ENCODE data around the gene FOLR2. TPM values are rescaled to one million over a fixed set of nuclear protein-coding genes. Genes with fewer than 3 reads are reported as not detected.
"Not testable (repeated sequence)": the region's sequence is repeated elsewhere in the genome, so short reads cannot be mapped to it uniquely, and the experiment has no call there.

The FOLR2 gene
- polyA plus RNA-seq, 1 donor, result 31.4 TPM

DNA sequence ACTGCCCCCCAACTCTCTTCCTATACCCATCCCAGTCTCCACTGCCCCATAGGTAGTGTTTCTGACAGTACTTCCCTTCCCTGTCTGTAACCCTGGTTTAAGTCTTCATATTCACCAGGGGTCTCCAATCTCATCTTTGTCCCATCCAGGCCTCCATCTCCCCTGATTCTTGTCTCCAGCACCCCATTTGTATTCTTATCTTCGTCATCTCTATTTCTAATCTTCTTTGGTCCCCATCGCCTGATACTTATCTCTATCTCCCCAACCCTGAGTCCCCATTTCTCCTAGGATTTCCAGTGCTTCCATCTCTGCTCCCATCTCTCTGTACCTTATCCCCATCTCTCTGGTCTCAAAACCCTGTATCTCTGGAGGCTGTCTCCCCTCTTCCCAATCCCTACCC lies 25.5 kb downstream of the FOLR2 start:
- no peak for DNase-seq

DNA sequence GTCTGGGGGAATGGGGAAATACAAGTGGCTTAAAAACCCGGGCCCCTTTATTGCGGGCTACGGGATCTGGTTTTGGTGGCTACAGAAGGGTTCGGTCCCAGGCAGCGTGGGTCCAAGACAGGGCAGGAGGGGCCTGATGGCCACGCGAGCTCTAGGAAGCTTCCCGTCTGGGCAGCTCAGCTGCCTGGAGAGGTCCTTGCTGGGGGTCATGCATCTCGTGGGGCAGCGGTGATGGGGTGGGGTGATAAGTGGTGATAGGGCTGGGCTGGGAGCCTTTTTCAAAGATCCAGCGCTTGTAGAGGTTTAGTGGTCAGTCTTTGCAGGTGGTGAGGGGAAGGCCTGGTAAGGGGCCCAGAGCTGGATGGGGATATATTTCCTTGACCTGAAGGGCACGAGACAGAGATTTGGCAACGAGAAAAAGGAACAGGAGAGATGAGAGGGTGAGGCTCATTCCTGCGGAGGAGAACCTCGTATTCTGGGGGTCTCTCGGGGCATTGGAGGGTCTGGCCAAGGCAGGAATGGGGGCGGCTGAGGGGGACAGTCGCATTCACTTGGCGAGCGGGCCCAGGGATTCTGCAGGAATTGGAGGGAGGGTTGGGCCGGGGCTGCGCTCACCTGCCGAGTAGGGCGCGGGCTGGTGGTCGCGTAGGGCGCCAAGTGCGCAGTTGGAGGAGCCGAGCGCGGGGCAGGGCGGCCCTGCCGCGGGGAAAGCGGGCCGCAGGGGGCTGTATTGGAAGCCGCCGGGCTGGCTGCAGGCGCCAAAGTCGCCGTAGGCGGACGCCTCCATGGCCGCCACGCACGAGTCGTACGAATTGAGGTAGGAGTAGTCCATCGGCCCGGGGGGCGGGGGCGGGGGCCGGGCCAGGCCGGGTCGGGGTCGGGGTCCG lies 26.8 kb downstream of the FOLR2 start:
- no peak for DNase-seq

DNA sequence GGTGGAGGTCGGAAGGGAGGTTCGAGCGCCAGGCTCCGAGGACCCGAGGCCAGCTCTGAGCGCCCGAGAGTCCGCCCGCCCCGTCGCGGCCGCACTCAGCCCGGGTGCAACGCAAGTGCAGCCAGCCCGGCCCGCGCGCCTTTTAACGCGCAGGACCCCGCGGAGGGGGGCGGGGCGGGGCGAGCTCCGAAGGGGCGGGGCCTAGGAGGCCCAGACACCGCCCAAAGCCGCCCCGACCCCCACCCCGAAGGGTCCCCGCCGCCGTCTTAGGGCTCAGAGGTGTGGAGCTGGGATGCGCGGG lies 27.4 kb downstream of the FOLR2 start, which contains the start of gene PHOX2A:
PHOX2A (minus strand) TSS at position 117 of the 301 bp plus-strand sequence. CDS start 172 bp downstream, outside the sequence.
- no peak for DNase-seq

DNA sequence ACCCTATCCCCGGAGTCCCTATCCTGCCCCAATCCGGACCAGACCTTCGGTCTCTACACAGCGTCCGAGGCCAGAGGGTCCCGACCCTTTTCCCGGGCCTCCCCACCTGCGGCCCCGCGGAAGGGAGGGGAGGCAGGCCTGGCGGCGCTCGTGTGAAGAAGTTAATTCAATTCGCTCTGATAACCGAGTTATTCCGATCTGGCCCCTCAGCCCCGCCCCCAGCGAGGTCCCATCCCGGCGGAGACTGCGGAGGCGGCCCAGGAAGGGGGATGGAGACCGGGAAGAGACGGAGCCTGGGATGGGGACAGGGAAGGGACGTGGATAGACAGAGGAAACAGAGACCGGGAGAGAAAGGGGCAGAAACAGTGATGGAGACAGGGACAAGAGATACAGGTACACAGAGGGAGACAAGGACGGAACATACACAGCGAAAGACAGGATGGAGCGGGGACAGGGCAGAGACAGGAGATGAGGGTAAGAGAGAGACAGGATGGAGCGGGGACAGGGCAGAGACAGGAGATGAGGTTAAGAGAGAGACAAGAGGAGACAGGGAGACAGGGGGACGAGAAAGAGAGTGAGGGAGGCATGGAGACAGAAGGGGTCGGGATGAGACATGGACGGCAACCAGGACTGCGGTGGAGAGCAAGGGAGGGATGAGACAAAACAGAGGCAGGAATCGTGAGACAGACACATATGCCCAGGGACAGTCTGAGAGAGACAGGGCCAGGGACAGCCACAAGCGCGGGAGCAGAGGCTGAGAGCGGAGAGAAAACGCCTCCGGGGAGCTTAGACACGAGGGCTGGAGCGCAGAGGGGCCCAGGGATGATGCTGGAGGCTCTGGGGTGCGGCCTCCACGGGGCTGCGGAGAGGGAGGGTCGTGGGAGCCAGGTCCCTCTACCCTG lies 28.0 kb downstream of the FOLR2 start:
- no peak for DNase-seq

DNA sequence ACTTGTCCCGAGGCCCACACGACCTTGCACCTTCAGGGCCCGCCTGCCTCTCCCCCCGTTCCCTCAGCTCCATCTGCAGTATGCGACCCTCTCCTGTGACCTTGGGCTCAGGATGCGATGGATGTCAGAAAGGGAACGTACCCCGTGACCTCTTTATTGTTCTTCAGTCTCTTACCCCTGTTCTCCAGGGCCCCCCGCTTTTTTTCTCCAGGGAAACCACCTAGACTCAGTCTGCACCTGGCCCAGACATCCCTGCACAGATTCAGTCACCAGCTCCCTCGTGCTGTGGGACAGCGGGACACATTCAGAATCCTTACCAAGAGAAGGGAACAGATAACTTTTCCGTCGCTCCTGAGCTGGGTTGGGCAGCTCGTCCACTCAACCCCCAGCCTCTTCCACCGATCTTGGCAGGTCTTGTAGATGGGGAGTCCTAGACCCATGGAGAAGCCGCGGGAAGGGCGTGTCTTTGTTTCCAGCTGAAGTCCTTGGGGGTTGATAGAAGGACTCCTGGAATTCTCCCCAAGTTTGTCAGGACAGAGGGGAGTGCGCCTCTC lies 28.7 kb downstream of the FOLR2 start:
- no peak for DNase-seq

DNA sequence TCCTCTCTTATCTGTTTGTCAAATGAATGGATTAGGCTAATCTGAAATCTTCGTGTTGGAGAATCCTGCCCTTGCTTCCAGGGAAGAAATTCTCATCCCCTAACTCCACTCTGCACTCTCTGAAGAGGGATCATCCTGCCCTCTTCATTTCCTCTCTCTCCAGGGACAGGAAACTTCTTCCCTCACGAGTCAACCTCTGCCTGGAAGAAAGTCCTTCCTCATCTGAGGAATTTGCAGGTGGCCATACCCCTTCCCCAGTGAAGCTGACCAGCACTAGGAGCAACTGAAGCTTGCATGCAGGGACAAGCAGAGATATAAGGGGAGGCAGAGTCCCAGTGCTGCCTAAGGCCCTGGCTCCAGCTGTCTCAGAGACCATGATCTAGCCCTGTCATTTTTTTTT lies 31.0 kb downstream of the FOLR2 start:
- no peak for DNase-seq

DNA sequence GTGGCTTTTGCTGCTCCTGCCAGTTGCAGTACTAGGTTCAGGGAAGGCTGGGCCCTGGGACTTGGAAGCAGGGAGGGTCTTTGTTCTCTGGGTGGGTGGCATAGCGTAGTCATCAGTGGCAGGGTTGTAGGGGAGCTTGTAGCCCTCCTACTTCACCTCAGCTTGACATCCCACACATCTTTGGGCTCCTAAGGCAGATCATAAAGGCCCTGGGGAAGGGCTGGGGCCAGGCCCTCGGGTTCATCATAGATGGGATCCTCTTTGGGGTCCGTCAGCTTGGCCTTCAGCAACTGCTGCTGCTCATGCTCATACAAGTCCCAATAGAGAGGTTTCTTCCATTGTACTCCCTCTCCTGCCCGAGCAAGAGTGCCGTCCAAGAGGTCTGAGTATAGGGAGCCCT lies 33.4 kb downstream of the FOLR2 start:
- DNase-seq, result no peak

DNA sequence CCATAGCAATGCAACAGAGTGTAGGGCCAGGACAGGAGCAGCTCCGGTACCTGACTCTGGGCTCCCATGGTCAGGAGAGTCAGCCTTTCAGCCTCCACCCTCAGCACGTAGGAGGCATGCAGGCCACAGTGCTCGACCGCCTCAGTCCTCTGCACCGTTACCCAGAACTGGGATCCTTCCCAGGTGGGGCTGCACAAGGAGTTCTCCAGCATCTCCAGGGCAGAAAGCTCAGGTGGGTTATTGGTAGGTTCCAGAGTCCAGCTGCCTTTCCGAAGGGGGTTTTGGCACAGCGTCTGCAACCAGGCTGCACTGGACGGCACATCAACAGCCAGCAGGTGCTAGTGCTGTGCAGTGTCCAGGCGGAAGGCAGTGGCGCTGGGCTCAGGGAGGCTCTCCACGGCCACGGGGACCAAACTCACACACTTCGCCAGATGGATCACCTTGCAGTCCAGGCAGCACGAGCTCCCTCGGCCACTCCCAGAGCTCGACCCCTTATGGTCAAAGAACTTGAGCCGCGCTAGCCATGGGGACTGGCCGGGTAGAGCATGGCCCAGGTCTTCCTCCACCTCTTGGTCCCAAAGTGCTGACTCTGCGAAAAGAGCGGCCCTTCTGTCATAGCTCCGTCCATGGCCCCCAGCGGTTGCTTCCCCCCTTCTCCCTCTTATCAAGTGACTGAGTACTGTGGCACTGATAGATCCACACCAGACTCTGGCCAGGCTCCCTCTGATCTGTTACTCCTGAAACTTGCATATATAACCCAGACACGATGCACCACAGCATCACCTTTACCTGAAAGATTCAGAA lies 34.3 kb downstream of the FOLR2 start:
- DNase-seq, result no peak

DNA sequence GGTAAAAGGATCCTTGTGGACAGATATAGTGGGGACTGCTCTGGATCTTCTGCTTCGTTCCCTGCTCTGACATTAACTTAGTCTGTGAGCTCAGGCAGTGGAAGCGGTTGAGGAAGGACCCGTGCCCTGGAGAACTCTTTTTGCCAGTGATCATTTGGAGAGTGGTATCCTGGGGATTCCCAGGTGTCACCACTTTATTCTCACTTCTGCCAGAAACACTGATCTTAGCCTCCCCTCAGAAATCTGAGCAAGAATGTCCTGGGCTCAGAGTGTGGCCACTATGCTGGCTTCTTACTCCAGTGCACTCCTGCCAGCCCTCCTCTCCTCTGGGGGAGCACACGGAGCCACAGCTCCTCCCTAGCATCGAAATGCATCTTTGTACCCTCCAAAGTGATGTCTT lies 35.0 kb downstream of the FOLR2 start:
- DNase-seq, result no peak

DNA sequence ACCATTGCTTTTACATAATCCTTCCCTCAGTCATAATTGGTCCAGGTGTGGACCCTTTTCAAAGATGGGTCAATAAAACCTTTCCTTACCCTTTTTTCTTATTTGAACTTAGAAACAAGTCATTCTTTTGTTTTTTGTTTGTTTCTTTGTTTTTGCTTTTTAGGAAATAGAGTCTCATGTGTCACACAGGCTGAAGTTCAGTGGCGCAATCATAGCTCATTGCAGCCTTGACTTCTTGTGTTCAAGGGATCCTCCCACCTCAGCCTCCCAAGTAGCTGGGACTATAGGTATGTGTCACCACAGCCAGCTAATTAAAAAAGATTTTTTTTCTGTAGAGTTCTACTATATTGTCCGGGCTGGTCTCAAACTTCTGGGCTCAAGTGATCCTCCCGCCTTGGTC lies 36.8 kb downstream of the FOLR2 start:
- no peak for DNase-seq

DNA sequence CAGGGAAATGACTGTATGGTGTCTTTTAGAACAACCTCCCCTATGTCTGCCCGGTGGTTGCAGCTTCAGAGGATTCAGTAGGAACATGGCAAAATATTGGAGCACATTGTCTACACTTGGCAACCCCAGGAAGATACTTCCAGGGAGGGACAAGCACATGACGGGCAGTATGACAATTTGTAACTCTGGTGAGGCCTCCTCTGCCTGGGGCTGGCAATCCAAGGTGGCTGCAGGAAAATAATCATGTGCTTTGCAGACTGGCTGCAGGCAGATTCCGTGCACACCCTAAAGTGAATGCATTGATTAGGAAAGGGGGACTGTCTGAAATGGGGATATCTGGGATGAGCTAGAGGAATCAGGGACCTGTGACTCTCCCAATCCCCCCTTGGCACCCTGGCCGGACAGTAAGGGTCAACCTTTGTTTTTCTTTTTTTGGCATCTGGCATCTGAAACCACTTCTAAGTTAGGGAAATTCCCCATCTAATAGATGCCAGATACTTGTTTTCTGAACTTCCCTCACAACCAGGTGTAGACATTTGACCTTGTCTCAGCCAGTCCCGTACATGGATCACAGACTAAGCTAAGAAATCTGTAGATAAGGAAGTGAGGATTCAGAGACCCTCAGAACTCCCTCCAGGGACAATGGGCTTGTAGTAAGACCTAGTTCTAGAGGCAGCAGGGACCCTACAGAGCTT lies 37.9 kb downstream of the FOLR2 start:
- DNase-seq, result no peak

DNA sequence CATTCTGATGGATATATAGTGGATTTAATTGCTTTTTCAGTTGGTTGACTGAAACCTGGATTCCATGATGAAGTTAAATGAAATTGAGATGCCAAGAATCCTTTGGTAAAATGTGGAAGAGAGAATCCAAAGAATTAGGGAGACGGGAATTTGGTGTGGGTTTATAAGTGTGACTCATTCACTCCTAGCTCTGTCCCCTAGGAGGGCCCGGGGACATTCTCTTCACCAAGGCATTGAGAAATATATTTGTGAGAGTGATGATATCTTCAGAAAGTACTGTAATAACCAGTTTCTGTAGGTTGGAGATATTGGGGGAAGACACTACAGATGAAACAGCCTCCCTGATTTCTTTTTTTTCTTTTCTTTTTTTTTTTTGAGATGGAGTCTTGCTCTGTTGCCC lies 41.0 kb downstream of the FOLR2 start:
- DNase-seq, result no peak

DNA sequence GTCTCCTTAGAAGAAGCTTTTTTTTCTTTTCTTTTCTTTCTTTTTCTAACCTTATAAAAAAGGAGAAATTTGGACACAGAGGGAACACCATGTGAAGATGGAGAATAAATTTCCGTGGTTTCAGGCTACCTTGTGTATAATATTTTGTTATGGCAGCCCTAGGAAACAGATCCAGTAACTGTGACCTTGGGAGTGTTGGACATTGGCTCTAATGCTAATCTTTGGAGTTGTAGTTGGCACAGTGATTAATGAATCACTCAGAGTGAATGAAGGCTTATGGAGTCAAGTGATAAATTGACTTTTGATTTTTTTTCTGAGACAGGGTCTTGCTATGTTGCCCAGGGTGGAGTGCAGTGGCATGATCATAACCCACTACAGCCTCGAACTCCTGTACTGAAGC lies 42.9 kb downstream of the FOLR2 start:
- DNase-seq, result no peak

DNA sequence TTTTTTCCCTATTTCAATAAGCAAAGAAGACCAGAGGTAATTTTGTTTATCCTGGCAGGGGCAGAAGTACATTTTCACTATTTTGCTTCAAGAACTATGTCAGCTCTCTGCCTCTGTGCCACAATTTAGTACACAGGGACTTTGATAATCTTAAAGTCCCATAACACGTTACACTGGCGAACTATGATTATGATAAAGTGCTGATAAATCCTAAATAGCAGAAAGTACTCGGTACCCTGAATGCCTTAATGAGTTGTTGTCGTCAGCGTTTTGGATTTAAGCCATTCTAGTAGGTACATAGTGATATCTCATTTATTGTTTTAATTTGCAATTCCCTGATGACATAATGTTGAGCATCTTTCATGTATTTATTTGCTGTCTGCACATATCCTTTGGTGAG lies 44.0 kb downstream of the FOLR2 start:
- no peak for DNase-seq

DNA sequence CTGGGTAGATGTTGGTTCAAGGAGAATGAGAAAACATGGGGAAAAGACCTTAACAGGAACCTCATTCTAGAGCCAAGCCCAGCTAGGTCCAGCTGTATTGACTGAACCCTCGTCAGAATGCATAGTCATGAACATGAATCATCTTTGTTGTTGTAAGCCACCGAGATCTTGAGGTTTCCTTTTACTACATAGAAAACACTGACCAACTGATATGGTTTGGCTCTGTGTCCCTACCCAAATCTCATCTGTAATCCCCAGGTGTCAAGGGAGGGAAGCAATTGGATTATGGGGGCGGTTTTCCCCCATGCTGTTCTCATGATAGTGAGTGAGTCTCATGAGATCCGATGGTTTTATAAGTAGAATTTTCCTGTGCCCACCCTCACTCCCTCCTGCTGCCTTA lies 46.8 kb downstream of the FOLR2 start:
- no peak for DNase-seq

DNA sequence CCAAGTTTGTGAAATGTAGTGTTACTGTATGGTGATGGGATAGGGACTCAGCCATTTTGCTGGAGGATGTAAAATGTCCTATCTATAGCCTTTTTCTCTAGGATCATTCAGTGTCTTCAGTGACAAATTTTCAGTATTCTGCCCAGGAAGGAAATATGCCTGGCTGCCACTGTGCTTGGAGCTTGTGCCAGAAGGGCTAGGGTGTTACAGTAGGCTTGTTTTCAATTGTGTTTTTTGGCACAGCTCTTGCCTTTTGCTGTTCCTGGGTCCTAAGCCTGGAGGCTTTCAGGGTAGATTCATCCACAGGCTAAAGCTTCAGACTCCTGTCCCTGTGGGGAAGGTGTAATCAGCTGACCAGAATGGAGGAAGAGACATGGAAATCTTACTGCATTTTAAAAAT lies 49.4 kb downstream of the FOLR2 start:
- no peak for DNase-seq

DNA sequence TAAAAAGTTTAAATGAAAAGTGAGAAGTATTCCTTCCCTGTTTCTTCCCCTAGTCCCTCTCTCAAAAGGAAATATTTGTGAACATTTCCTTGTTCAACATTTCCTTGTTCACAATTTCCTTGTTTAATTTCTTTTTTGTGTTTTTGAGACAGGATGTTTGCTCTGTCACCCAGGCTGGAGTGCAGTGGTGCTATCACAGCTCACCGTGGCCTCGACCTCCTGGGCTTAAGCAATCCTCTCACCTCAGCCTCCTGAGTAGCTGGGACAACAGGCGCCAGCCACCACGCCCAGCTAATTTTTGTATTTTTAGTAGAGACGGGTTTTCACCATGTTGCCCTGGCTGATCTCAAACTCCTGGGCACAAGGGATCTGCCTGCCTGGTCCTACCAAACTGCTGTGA lies 50.4 kb downstream of the FOLR2 start:
- not testable (repeated sequence) for DNase-seq

DNA sequence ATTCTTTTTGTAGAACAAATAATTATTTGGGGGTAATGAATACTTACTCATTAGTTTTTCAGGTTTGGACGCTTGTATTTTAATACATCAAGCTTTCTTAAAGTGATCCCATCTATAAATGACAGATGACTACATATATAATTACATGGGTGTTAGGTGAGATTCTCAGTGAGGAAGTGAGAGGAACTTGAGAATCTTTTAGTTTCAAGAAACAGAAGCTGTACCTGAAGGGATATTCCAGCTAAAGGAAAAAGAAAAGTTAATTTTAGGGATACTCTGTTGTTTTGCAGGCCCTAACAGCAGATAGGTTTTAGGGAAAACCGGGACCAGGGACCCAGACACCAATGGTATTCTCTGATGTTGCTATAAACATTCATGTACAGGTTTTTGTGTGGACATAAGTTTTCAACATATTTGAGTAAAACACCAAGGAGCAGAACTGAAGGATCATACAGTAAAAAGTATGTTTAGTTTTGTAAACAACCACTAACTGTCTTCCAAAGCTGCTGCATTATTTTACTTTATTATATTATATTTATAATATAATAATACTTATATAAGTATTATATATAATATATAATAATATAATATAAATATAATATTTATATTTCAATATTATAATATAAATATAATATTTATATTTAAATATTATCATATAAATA lies 51.5 kb downstream of the FOLR2 start:
- DNase-seq, result no peak

Data from hindlimb muscle (tissue), 1 donor.